Measurements from ENCODE around the gene SREBF1.

SREBF1 gene

GRCh38 chr17:17857496-17857895 lies 20.7 kb upstream of the SREBF1 start:
- DNase-seq (ENCODE audit: low spot score): no peak

GRCh38 chr17:17856386-17856785 lies 19.6 kb upstream of the SREBF1 start:
- no peak for DNase-seq (ENCODE audit: low spot score)

GRCh38 chr17:17855976-17856375 lies 19.2 kb upstream of the SREBF1 start:
- no peak for DNase-seq (ENCODE audit: low spot score)

GRCh38 chr17:17853811-17854447 lies 17.1 kb upstream of the SREBF1 start:
- no peak for DNase-seq (ENCODE audit: low spot score)

GRCh38 chr17:17852930-17853329 lies 16.1 kb upstream of the SREBF1 start:
- no peak for DNase-seq (ENCODE audit: low spot score)

GRCh38 chr17:17851103-17852002 lies 14.6 kb upstream of the SREBF1 start:
- DNase-seq (ENCODE audit: low spot score): peak; percentile 49

- DNase-seq (ENCODE audit: low spot score): peak; percentile 61
Measured at GRCh38 chr17:17849845-17850373, 13.1 kb upstream of the SREBF1 start.

GRCh38 chr17:17849147-17849820 lies 12.5 kb upstream of the SREBF1 start:
- no peak for DNase-seq (ENCODE audit: low spot score)

GRCh38 chr17:17848311-17849082 lies 11.7 kb upstream of the SREBF1 start:
- DNase-seq (ENCODE audit: low spot score): no peak

- peak; percentile 46 for DNase-seq (ENCODE audit: low spot score)
Measured at GRCh38 chr17:17847726-17848125, 10.9 kb upstream of the SREBF1 start.

GRCh38 chr17:17847118-17847689 lies 10.4 kb upstream of the SREBF1 start:
- DNase-seq (ENCODE audit: low spot score): peak; percentile 50

- peak; percentile 47 for DNase-seq (ENCODE audit: low spot score)
Measured at GRCh38 chr17:17846645-17847044, 9.9 kb upstream of the SREBF1 start.

- no peak for DNase-seq (ENCODE audit: low spot score)
Measured at GRCh38 chr17:17846003-17846402, 9.2 kb upstream of the SREBF1 start.

- no peak for DNase-seq (ENCODE audit: low spot score)
Measured at GRCh38 chr17:17845046-17845775, 8.4 kb upstream of the SREBF1 start.

- no peak for DNase-seq (ENCODE audit: low spot score)
Measured at GRCh38 chr17:17844500-17844899, 7.7 kb upstream of the SREBF1 start.

- DNase-seq (ENCODE audit: low spot score): no peak
Measured at GRCh38 chr17:17844079-17844478, 7.3 kb upstream of the SREBF1 start.

- no peak for DNase-seq (ENCODE audit: low spot score)
Measured at GRCh38 chr17:17843096-17843495, 6.3 kb upstream of the SREBF1 start.

- no peak for DNase-seq (ENCODE audit: low spot score)
Measured at GRCh38 chr17:17842111-17842876, 5.5 kb upstream of the SREBF1 start.

GRCh38 chr17:17841601-17842025 lies 4.8 kb upstream of the SREBF1 start:
- DNase-seq (ENCODE audit: low spot score): peak; percentile 56
